Right lung (tissue), 5 donors: ENCODE data around the gene PCSK7. TPM values are rescaled to one million over a fixed set of nuclear protein-coding genes. Genes with fewer than 3 reads are reported as not detected.
"Not testable (repeated sequence)": the region's sequence is repeated elsewhere in the genome, so short reads cannot be mapped to it uniquely, and the experiment has no call there.

Experiments
- DNase-seq, 2 donors: peaks; one replicate each; pipeline ENCODE4 v3.0.0-alpha.2; 2013
- polyA plus RNA-seq, 5 donors: library from polyadenylated mRNA; unstranded; fragments of 120-200 nt; gene quantifications; one replicate each; pipeline versions ENCODE4 v1.2.1 to v1.2.3, GENCODE V29; 2013; ENCODE audit warnings: inconsistent platforms in 1 of 5, low replicate concordance in 1 of 5; ENCODE audit not compliant: insufficient read length in 5 of 5, insufficient read depth in 1 of 5

PCSK7 gene
- polyA plus RNA-seq, 5 donors: 19.5 to 29.0 (median 25.7) TPM

- DNase-seq: no peak
These were observed 13.5 kb downstream of the PCSK7 start for GRCh38 chr11:117218133-117218915.

GRCh38 chr11:117217141-117218084 lies 14.5 kb downstream of the PCSK7 start:
- no peak for DNase-seq

GRCh38 chr11:117214404-117215110 lies 17.3 kb downstream of the PCSK7 start:
- no peak for DNase-seq

- no peak for DNase-seq
These were observed 19.0 kb downstream of the PCSK7 start for GRCh38 chr11:117212697-117213355.

GRCh38 chr11:117210620-117211019 lies 21.3 kb downstream of the PCSK7 start:
- no peak for DNase-seq

DNA sequence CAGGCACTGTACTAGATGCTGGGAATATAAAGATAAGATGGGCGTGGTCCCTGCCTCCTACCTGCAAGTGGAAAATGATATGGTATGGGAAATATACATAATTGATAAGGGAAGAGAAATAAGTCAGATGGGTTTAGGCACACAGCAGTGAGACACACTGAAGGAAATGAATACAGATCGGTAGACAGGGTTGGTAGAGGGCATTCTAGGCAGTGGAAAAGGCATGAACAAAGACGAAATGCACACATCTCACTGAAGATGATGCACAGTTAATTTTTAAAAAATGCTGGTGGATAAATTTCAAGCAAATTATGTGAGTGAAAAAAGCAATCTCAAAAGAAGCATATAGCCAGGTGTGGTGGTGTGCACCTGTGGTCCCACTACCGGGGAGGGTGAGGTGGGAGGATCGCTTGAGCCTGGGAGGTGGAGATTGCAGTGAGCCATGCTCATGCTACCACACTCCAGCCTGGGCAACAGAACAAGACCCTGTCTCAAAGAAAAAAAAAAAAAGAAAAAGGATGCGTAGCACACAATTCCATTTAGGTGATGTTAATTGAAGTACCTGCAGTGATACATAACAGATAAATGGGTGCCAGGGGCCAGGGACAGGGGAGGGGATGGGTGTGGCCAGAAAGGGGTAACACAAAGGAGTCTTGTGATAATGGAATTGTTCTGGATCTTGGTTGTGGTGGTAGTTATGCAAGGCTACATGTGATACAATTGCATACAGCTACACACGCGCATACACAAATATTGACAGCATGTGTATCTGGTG lies 22.3 kb downstream of the PCSK7 start:
- not testable (repeated sequence) for DNase-seq

- not testable (repeated sequence) for DNase-seq
These were observed 23.2 kb downstream of the PCSK7 start for GRCh38 chr11:117208710-117209109.

- not testable (repeated sequence) for DNase-seq
These were observed 24.4 kb downstream of the PCSK7 start for GRCh38 chr11:117207481-117207880.

GRCh38 chr11:117206859-117207258 lies 25.0 kb downstream of the PCSK7 start:
- DNase-seq: not testable (repeated sequence)

DNA sequence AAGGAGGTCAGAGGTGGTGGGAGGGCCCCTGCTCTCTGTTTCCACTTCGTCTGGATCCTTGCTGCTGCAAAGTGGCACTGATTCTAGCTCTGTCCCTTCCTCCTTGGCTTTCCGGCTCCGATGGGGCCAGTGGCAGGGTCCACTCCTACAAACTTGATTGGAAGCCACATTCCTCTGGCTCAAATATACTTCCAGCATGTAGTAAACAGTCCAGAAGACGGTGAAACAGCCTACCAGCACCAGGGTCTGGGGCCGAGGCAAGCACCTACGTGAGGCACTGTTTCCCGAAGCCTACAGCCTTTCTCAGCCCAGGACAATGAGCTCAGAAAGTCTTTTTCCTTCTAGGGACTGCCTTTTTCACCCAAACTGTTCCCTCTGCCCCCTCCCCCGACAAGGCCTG lies 25.8 kb downstream of the PCSK7 start:
- DNase-seq: not testable (repeated sequence)

- no peak for DNase-seq
These were observed 26.6 kb downstream of the PCSK7 start for GRCh38 chr11:117205211-117205818.

DNA sequence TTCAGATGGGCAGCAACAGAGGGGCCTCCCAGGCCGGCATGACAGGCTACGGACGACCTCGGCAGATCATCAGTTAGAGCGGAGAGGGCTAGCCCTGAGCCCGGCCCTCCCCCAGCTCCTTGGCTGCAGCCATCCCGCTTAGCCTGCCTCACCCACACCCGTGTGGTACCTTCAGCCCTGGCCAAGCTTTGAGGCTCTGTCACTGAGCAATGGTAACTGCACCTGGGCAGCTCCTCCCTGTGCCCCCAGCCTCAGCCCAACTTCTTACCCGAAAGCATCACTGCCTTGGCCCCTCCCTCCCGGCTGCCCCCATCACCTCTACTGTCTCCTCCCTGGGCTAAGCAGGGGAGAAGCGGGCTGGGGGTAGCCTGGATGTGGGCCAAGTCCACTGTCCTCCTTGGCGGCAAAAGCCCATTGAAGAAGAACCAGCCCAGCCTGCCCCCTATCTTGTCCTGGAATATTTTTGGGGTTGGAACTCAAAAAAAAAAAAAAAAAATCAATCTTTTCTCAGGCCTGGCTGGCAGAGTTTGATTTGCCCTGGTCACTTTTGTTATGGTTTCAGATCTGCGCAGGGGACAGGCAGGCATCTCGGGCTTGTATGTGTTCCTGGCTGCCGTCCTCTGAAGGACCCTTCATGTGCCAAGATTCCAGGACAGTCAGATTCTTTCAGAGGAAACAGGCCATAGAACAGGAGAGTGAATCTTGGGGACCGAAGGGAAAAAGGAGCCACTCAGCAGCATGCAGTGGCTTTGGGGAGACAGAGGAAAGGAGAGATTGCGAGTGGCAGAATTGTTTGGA lies 27.4 kb downstream of the PCSK7 start:
- DNase-seq: no peak

DNA sequence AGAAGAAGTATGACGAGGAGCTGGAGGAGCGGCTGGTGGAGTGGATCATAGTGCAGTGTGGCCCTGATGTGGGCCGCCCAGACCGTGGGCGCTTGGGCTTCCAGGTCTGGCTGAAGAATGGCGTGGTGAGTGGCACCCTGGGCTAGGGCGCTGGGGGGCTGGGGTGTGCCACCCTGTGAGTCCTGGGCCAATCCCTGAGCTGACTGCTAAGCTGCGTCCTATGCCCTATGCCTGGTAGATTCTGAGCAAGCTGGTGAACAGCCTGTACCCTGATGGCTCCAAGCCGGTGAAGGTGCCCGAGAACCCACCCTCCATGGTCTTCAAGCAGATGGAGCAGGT lies 28.8 kb downstream of the PCSK7 start:
- no peak for DNase-seq

- no peak for DNase-seq
These were observed 29.3 kb downstream of the PCSK7 start for GRCh38 chr11:117202386-117203068.

DNA sequence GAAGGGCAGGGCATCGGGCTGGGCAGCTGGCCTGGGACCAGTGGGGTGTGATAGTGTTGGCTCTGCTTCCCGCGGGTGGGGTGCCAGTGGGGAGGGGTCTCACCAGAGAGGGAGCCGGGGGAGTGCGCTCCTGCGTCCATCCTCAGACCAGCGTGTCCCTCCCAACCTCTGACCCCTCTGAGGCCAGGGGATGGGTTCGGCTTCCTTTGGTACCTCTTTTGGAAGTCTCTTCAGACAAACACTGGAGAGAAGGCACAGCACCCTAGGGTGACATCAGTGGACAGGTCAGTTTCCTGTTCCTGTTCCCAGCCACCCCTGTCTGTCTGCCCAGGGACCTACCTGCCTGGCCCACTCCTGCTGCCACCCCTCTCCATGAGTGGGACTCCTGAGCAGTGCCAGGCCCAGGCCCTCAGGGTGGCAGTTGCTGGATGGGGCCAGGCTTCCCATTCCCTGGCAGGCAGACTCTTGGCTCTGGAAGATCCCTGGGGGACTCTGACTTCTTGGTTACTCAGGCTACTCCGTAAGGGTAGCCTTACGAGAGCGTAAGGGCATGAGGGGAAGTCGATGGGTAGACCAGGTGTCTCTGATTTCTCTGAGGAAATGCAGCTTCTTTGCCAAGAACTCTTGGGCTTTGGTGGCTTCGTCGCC lies 30.1 kb downstream of the PCSK7 start:
- DNase-seq: no peak

- no peak for DNase-seq
These were observed 30.8 kb downstream of the PCSK7 start for GRCh38 chr11:117200813-117201657.
